Endometrium (tissue), 2 donors: ENCODE measurements around the gene KDM1A.

Source experiments
- FAIRE-seq: peaks from 2 replicates; lab custom pipeline; 2012; peaks lifted over from hg19 to GRCh38; lab: Jason Lieb, UNC
- donor health status: control.
- donor health status: control.

KDM1A gene

DNA sequence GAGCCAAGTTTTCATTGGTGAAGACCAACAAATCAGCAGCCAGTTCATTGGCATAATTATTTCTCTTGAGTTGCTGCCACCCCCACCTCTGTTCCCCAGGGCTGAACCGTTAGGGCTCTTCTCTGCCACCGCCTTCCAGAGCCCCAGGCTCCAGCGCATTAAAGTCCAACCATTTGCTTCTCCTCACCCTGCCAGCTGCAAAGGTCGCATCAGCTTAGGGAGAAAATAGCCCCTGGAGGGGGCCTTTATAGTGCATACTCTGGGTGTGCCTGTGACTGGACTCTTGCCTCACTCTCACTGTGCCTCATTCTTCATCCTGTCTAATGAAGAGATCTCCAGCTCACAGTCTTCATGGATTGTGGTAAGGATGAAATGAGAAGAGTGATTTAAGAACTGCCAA lies 50.4 kb downstream of the KDM1A start:
- no peak for FAIRE-seq

GRCh38 chr1:23074012-23074411 lies 54.7 kb downstream of the KDM1A start:
- FAIRE-seq: no peak

- no peak for FAIRE-seq
Observed at GRCh38 chr1:23079025-23079424, 59.8 kb downstream of the KDM1A start.

- no peak for FAIRE-seq
Observed at GRCh38 chr1:23080885-23081284, 61.6 kb downstream of the KDM1A start.

DNA sequence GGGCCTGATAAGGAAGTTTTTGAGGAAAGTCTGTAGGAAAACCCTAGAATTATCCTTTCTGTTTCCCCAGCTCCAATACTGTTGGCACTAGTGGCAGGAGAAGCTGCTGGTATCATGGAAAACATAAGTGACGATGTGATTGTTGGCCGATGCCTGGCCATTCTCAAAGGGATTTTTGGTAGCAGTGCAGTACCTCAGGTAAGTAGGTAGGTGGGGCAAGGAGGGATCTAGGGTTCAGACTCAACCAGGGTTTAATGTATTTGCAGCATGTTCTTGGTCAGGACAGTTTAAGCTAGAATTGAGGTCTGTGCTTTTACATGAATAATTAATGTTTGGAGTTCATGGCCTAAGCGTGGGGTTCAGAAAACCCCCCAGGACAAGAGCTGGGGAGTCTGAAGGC lies 62.1 kb downstream of the KDM1A start:
- no peak for FAIRE-seq

GRCh38 chr1:23083714-23084480 lies 64.6 kb downstream of the KDM1A start:
- FAIRE-seq: no peak

DNA sequence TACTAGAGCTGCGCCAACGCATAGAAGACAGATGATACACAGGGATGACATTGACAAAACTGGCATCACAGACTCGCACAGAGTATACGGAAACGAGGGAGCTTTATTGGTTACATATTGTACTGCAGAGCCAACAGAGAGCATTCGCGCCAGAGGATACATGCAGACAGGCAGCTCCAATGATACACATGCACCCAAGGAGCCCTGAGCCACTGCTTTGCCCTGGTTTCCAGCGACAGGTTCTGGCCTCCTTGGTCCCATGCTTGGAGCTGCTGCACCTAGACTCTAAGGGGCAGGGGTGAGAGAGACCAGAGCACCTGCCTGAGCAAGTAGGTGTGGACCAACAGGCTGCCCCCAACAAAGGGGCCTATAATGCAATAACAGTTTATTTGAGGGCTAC lies 65.6 kb downstream of the KDM1A start:
- no peak for FAIRE-seq

GRCh38 chr1:23085696-23086095 lies 66.4 kb downstream of the KDM1A start:
- FAIRE-seq: no peak

GRCh38 chr1:23088027-23088426 lies 68.8 kb downstream of the KDM1A start:
- FAIRE-seq: no peak

DNA sequence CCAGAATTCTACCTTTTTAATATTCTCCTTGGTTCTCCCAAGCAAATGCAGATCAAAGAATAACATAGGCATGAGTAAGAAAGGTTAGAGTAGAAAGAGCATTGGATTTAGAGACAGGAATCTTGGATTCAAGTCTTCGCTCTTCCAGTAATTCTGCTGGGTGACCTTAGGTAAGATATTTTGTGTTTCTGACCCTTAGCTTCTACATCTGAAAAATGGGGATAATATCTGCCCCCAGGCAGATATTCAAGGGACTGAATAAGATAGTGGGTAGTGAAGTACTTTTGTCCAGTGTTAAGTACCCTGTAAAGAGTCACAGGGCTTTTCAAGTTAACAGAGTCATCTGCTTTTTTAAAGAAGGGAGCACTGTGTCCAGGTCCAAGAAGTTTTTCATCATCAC lies 70.8 kb downstream of the KDM1A start:
- no peak for FAIRE-seq

DNA sequence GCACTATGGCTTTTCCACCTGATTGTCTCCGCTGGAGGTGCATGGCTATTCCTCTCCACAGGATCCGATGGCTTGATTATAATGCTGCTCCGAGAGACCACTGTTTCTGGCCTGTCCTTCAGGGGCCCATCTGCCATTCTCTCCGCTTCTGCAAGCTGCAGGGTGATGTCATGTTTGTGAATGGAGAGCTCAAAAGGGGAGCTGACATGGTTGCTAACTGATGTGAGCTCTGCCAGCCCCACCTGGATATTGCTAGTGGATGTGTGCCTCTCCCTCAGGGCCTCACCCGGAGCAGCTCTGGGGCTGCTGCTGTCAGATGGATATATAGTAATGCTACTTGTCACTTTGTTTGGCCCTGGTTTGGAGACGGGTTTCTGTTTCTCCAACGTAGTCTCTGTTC lies 72.3 kb downstream of the KDM1A start:
- no peak for FAIRE-seq

DNA sequence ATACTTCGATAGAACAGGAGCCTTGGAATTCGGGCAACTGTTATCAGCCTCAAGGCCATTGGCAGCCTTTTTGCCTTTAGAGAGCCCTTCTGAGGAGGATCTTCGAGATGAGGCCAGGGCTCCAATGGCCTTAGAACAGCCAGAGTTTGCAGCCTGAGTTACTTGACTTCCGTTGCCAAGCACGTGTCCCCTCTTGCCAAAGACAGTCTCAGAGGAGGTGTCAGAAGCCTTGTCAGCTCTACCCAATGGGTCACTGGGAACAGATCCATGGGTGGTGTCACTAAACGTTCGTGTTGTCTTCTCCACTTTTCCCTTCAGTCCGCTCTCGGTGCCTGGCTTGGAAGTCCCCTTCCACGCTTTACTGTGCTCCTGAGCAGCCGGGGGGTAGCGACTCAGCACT lies 73.2 kb downstream of the KDM1A start:
- FAIRE-seq: no peak

DNA sequence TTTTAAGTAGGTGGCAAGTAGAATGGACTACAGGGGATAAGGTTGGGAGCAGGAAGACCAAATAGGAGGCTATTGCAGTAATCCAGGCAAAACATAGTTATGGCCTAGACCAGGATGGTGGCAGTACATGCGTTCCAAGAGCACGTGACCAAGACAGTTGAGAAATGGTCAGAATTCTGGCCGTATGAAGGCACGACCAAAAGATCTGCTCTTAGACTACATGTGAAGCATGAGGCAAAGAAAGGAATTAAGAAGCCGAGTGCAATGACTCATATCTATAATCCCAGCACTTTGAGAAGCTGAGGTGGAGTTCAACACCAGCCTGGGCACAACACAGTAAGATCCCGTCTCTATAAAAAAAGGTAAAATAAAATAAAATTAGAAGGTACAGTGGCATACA lies 78.0 kb downstream of the KDM1A start:
- FAIRE-seq: no peak

- no peak for FAIRE-seq
Observed at GRCh38 chr1:23098463-23099170, 79.3 kb downstream of the KDM1A start.

DNA sequence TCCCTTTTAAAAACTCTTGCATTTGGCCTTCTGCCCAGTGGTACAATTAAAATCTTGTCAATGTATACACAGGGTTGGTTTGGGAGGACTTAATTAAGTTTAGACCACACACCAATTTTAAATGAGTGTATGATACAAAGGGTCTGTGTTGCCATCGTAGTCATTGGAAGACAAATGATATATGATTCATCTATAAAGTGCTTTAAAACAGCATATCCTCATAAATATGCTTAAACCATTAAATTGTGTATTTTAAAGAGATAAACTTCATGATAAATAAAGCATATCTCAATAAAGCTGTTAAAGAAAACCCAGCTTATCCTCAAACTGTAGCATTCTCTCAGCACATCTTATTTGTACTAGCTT lies 79.9 kb downstream of the KDM1A start:
- no peak for FAIRE-seq

DNA sequence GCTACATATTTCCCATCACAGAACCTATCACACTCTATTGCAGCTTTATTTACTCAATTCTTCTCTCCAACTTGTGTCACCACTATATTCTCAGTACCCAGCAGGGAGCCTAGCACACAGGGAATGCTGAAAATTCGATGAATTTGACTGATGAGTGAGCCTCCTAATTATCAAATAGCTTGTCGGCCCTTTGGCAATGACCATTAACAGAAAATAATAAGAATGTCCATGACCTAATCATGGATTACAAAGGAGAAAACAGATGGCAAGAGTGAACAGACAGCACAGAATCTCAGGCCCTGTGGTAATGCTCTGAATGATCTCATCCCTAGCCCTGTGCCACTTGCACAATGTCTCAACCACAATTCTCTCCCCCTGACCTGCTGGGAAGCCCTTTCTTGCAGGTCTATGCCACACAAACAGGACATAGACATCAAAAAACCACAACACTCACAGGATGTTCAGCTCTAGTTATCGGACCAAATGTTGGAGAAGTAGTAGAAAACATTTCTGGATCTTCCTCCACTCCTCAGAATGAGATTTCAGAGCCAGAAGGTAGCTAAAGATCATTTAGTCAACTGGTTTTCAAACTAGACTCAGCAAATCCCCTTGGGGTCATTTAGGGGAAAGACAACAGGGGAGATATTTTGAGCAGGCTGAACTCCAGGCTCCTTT lies 80.9 kb downstream of the KDM1A start:
- FAIRE-seq: no peak

DNA sequence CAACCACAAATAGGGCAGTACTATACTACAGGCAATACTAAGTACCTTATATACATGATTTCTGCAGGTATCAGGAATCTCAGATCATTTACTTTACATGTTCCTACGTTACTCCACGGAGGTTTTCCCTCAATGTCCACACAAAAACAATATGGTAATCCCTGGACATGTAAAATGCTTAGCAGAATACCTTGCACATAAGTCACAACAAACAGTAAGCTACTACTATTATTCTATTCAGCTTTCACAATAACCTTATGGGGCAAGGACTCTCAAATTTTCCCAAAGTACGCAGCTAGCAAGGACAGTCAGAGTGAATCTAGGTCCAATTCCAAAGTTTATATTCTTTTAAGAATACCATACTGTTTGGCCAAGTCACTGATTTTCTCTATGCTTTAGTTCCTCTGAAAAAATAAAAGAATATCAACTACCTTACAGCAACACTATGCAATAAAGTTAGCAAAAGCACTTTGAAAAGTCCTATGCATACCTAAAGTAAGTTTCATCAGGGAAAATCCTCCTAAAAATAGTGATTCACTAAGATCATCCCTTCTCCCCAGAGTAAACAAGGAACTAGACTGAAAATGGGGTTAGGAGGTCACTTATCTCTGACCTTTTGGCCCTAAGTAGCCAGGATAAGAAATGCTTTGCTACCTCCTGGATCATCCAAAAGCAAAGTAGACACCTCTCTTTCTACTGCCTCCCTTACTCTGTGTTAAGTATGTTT lies 82.0 kb downstream of the KDM1A start:
- FAIRE-seq: no peak

GRCh38 chr1:23101887-23102286 lies 82.6 kb downstream of the KDM1A start:
- no peak for FAIRE-seq

- FAIRE-seq: no peak
Observed at GRCh38 chr1:23102289-23102688, 83.0 kb downstream of the KDM1A start.

DNA sequence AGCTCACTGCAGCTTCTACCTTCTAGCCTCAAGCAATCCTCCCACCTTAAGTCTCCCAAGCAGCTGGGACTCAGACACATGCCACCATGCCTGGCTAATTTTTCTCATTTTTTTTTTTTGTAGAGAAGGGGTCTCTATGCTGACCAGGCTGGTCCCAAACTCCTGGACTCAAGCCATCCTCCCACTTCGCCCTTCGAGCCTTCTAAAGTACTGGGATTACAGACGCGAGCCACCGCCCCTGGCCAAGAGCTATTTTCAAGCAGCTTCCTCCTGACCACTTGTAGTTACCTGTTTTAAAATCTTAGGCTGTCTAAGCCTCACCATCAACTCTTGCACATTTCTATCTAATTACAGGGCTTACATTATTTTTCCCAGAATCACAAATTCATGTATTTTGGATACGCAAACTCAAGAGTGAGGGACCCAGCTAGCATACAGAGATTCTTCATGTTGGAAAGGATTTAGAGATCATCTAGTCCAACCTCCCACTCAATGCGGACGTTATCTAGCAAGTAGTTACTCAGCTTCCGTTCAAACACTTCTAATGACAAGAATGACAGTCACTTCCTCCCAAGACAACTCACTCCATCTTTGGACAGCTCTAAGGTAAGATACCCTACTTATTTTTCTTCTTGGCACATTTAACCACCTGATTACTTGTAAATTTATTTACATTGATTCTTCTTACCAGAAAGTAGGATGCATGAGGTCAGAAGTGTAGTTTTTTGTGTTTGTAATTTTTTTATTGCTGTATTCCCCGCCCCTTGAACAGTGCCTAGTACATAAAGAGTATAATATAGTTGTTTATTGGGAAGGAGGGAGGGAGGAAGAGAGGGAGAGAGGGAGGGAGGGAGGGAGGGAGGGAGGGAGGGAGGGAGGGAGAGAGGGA lies 84.0 kb downstream of the KDM1A start:
- FAIRE-seq: no peak

DNA sequence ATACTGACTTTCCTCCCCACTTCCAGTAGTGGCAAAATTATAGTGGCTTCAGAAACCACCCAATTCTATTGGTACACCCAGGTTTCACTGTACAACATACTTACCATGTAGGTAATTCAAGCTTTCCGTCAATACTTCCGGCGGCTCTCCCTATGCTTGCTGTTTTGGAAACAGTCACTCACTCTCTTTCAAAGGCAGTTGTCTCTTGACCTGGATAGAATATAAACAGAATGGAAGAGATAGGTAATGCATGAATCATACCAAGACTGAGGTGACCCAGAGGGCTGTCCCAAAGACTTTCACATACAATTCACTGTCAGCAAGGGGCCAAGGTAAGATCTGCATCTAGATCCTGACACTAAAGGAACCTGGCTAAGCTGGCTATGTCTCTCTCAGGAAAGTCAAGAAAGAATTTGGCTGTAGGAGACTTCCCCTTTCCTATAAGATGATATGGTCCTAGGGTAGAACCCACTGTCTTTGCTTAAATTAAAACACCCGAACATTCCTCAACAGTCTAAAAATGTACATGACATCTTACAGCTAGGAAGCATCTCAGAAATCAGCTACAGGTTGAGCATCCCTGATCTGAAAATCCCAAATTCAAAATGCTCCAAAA lies 89.8 kb downstream of the KDM1A start:
- no peak for FAIRE-seq
